ENCODE data around the gene SH3TC2.

Gene SH3TC2

DNA sequence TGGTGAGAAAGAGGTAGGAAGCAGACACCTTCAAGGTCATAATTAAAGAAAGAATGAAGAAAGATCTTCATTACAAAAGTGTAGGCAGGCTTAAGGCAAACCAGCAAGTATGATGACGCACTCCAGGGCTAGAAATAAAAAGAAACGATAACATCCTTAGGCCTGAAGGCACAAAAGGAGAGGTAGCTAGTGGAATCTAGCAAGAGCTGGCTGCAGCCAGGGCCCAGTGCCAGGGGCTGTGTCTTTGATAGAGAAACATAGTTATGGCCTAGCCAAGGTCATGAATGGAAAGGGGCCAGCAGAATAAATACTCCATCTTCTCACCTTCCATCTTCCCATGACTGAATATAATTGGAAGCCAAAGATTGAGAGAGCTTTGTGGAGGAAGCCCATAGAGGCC lies 6.8 kb upstream of the SH3TC2 start:
- no peak overlapping the region for H3K4me3 ChIP-seq (ENCODE audit: low read depth, low read length)
- ChIA-PET CTCF (interaction anchor here (1.9 kb wide), 1 partner anchor 44 kb away, joined by 11 read pairs; no protein-coding TSS in a partner anchor), POLR2A (interaction anchor here (0.5 kb wide), 1 partner anchor 376 kb away, joined by 3 read pairs; no protein-coding TSS in a partner anchor)
- TF ChIP-seq, protein P1, sequence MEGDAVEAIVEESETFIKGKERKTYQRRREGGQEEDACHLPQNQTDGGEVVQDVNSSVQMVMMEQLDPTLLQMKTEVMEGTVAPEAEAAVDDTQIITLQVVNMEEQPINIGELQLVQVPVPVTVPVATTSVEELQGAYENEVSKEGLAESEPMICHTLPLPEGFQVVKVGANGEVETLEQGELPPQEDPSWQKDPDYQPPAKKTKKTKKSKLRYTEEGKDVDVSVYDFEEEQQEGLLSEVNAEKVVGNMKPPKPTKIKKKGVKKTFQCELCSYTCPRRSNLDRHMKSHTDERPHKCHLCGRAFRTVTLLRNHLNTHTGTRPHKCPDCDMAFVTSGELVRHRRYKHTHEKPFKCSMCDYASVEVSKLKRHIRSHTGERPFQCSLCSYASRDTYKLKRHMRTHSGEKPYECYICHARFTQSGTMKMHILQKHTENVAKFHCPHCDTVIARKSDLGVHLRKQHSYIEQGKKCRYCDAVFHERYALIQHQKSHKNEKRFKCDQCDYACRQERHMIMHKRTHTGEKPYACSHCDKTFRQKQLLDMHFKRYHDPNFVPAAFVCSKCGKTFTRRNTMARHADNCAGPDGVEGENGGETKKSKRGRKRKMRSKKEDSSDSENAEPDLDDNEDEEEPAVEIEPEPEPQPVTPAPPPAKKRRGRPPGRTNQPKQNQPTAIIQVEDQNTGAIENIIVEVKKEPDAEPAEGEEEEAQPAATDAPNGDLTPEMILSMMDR (IDR thresholded peaks at IDR 0.05; ENCODE audit: insufficient read depth, low read length, missing control alignments): no peak
- DNase-seq (ENCODE audit: low read depth, low spot score): no peak

DNA sequence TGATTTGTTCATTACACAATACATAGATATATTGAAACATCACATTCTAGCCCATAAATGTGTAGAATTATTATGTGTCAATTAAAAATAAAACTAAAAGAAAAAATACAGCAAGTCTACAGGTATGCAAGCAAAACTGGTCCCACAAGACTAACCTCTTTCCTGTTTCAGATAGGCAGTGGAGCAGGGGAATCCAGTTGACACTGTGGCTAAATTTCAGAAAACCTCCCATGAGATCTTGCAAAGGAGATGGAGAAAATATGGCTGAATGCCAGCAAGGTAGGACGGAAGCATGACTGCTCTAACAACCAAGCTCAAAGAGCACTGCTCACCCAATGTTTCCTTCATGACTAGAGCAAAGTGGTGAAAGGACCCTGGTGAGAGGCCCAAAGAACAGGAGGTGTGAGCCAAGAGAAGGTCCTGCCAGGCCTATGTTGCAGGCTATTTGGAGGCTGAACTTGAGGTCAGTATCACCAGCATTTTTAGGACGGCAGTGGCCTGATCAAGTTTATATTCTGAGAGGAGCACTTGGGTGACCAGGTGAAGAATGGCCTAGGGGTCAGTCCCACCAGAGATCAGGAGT lies 1.1 kb upstream of the SH3TC2 start:
- no peak for DNase-seq (ENCODE audit: low read depth, low spot score)
- ChIA-PET CTCF (interaction anchor here (1.3 kb wide), 1 partner anchor 51 kb away, joined by 3 read pairs; no protein-coding TSS in a partner anchor), POLR2A (no interaction called here)
- TF ChIP-seq, protein P1 (IDR thresholded peaks at IDR 0.05; ENCODE audit: insufficient read depth, low read length, missing control alignments): no peak
- no peak overlapping the region for H3K4me3 ChIP-seq (ENCODE audit: low read depth, low read length)

DNA sequence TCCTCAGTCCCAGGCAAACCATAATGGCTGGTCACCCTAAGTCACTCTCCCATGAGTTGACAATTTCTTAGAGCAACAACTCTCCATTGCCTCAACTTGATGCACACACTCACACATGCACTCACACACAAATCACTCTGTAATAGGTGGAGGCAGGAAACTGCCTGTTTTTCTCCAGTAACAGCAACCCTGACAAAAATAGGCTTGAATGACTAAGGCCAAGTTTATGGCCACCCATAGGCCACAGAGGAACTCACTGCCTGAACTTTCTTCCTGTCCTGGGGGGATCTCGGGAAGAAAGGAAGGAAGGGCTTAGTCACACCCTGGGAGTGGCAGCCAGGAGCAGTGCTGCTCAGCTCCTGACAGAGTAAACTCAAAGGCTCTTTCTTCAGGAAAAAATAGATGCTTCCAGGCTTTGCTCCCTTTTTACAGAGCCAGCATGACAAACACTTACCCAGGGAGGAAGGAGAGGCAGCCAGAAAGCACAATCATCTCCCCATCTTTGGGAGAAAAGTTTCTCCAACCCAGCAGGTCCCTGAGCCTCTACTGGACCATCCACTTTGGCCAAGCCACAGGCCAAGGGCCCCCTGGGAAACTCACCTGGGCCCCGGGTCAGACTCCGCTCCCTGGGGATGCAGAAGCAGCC lies 368 bp downstream of the SH3TC2 start:
- no peak overlapping the region for H3K4me3 ChIP-seq (ENCODE audit: low read depth, low read length)
- CTCF ChIA-PET: interaction anchor here (1.2 to 2.4 kb wide), 5 partner anchors 28 to 619 kb away, joined by 3 to 5 read pairs (median 4); no protein-coding TSS in a partner anchor
- TF ChIP-seq, protein P1 (IDR thresholded peaks at IDR 0.05; ENCODE audit: insufficient read depth, low read length, missing control alignments): no peak
- POLR2A ChIA-PET: no interaction called here
- DNase-seq (ENCODE audit: low read depth, low spot score): peak; percentile 37

DNA sequence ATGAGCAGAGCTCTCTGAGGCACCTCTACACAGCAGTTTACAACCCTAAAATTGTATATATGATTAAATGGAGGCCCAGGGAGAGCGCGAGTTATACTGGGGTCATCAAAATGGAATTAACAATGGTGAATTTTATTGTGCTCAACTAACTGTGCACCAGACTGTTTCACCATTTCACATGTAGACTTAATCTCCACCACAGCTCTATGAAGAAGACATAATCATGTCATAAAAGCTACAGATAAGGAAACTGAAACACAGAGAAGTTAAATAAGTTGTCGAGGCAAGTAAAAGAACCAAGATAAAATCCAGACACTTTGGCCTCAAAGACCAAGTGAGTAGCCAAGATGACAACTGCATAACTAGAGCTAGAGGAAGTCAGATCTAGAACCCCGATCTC lies 1.5 kb downstream of the SH3TC2 start:
- CTCF ChIA-PET: interaction anchor here (0.8 to 2.4 kb wide), 10 partner anchors 22 to 618 kb away, joined by 3 to 5 read pairs (median 4); partner anchors contain the start of gene ABLIM3
- POLR2A ChIA-PET: no interaction called here
- TF ChIP-seq, protein P1 (IDR thresholded peaks at IDR 0.05; ENCODE audit: insufficient read depth, low read length, missing control alignments): no peak
- no peak for DNase-seq (ENCODE audit: low read depth, low spot score)
- no peak overlapping the region for H3K4me3 ChIP-seq (ENCODE audit: low read depth, low read length)

DNA sequence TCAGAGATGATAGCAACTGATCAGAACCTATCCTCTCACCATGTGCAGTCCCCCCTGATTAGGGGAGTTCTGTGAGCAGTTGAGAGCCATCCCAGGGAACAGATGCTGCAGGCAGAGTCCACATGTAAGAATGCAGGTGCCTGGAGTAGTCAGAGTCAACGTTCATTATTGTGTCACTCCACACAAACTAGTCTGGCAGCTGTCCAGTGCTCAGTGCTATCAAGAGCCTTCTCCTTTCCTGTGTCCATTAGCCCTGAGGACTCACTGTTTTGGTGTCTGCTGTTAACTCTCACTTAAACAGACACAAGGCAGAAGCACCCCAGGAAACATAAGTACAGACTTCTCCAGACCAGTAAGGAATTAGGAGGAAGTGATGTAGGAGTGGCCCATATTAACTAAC lies 2.5 kb downstream of the SH3TC2 start:
- ChIA-PET POLR2A (no interaction called here), CTCF (interaction anchor here (2.4 kb wide), 1 partner anchor 327 kb away, joined by 5 read pairs; no protein-coding TSS in a partner anchor)
- no peak overlapping the region for H3K4me3 ChIP-seq (ENCODE audit: low read depth, low read length)
- DNase-seq (ENCODE audit: low read depth, low spot score): no peak
- TF ChIP-seq, protein P1 (IDR thresholded peaks at IDR 0.05; ENCODE audit: insufficient read depth, low read length, missing control alignments): no peak

DNA sequence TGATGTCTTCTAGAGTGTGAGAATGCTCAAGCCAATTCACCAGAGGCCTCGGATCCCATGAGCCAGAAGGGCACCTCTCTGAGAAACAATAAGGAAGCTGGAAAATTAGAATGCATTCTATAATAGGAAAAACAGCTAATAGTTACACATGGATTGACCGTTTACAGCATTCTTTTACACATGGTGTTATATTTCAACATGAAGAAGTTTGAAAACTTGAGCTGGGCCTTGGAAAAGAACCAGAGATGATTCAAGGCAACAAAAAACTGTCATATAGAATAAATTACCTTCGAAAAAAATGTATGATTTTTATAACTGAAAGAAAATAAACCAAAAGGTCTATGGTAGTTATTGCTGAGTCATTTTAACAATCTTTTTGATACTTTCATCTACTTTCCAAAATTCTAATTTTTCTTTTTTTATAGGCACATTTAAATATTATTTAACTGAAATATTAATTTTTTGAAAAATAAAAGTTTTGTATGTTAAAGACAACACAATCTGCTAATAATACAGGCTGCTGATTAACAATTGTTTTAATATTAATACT lies 6.2 kb downstream of the SH3TC2 start:
- no peak for DNase-seq (ENCODE audit: low read depth, low spot score)
- no peak overlapping the region for H3K4me3 ChIP-seq (ENCODE audit: low read depth, low read length)
- ChIA-PET CTCF (interaction anchor here (1.5 to 8.1 kb wide), 5 partner anchors 21 to 323 kb away, joined by 6 to 62 read pairs (median 7); partner anchors contain the start of gene ABLIM3), POLR2A (no interaction called here)
- TF ChIP-seq, protein P1 (IDR thresholded peaks at IDR 0.05; ENCODE audit: insufficient read depth, low read length, missing control alignments): no peak

Measured in AG04449 (cell line).